Stimulated activated memory B cell treated with anti-CD40 and anti-IgM and Interleukin-4, amounts not matched to agents 10 μg/mL and 1 μg/mL and 100 μg/mL, for 72 hours (primary cell): ENCODE results near the gene IFIH1.

Experiments used
- ATAC-seq: fragments of 150-1000 bp; cut with Tn5 transposase; 2 replicates; pipeline ENCODE4 v1.10.0; 2021
- H3K27ac Mint-ChIP-seq: one replicate; pipeline ENCODE4 v1.8.0; 2022; ENCODE audit warnings: mild to moderate bottlenecking, mixed read lengths
- H3K27me3 Mint-ChIP-seq: one replicate; pipeline ENCODE4 v1.8.0; 2022; ENCODE audit warnings: mixed read lengths
- H3K36me3 Mint-ChIP-seq: one replicate; pipeline ENCODE4 v1.8.0; 2022; ENCODE audit warnings: mixed read lengths
- H3K4me1 Mint-ChIP-seq: one replicate; pipeline ENCODE4 v1.8.0; 2022; ENCODE audit warnings: mixed read lengths
- H3K4me3 Mint-ChIP-seq: one replicate; pipeline ENCODE4 v1.8.0; 2022; ENCODE audit warnings: mild to moderate bottlenecking, moderate library complexity, mixed read lengths
- H3K9me3 Mint-ChIP-seq: one replicate; pipeline ENCODE4 v1.8.0; 2022; ENCODE audit warnings: mixed read lengths

Gene IFIH1

GRCh38 chr2:162318328-162319180 lies at the start of gene IFIH1:
Gene IFIH1 (minus strand): TSS chr2:162318684. CDS start chr2:162318307, 377 bp downstream.
- H3K27me3 Mint-ChIP-seq: no peaks in the 10 kb centered on the region
- H3K4me1 Mint-ChIP-seq: peaks cover 61% of the 10 kb centered on the region
- peak within 1 kb of the TSS; percentile 90 for H3K4me3 Mint-ChIP-seq
- H3K9me3 Mint-ChIP-seq: no peaks in the 10 kb centered on the region
- peak; percentile 98 for ATAC-seq
- H3K36me3 Mint-ChIP-seq: peaks cover 21% of the 10 kb centered on the region
- peak within 1 kb of the TSS; percentile 98 for H3K27ac Mint-ChIP-seq

- H3K9me3 Mint-ChIP-seq: no peaks in the 10 kb centered on the region
- no peaks in the 10 kb centered on the region for H3K36me3 Mint-ChIP-seq
- ATAC-seq: no peak
- no peaks in the 10 kb centered on the region for H3K27me3 Mint-ChIP-seq
- H3K27ac Mint-ChIP-seq: no peak overlapping the region
- no peaks in the 10 kb centered on the region for H3K4me1 Mint-ChIP-seq
- no peak overlapping the region for H3K4me3 Mint-ChIP-seq
These were observed 46.9 kb upstream of the IFIH1 start for GRCh38 chr2:162365392-162365791.

GRCh38 chr2:162344617-162344950 lies 26.1 kb upstream of the IFIH1 start:
- no peaks in the 10 kb centered on the region for H3K27me3 Mint-ChIP-seq
- H3K27ac Mint-ChIP-seq: peak overlapping the region; percentile 33
- H3K36me3 Mint-ChIP-seq: peaks cover 6% of the 10 kb centered on the region
- peaks cover 10% of the 10 kb centered on the region for H3K4me1 Mint-ChIP-seq
- H3K9me3 Mint-ChIP-seq: no peaks in the 10 kb centered on the region
- ATAC-seq: peak; percentile 24
- H3K4me3 Mint-ChIP-seq: peak overlapping the region; percentile 82

GRCh38 chr2:162343824-162344616 lies 25.5 kb upstream of the IFIH1 start, which contains the start of gene GCA:
Gene GCA (plus strand): TSS chr2:162344132. CDS start chr2:162344249, 117 bp downstream.
- ATAC-seq: peak; percentile 100
- Mint-ChIP-seq H3K36me3 (no peaks in the 10 kb centered on the region), H3K27ac (peak within 1 kb of the TSS; percentile 33), H3K27me3 (no peaks in the 10 kb centered on the region), H3K9me3 (no peaks in the 10 kb centered on the region), H3K4me3 (peak within 1 kb of the TSS; percentile 82), H3K4me1 (peaks cover 5% of the 10 kb centered on the region)

- peak overlapping the region; percentile 82 for H3K4me3 Mint-ChIP-seq
- no peaks in the 10 kb centered on the region for H3K36me3 Mint-ChIP-seq
- H3K27me3 Mint-ChIP-seq: no peaks in the 10 kb centered on the region
- ATAC-seq: no peak
- peaks cover 5% of the 10 kb centered on the region for H3K4me1 Mint-ChIP-seq
- H3K27ac Mint-ChIP-seq: peak overlapping the region; percentile 33
- H3K9me3 Mint-ChIP-seq: no peaks in the 10 kb centered on the region
These were observed 25.0 kb upstream of the IFIH1 start for GRCh38 chr2:162343492-162343823.

- H3K4me3 Mint-ChIP-seq: no peak overlapping the region
- H3K27ac Mint-ChIP-seq: no peak overlapping the region
- no peaks in the 10 kb centered on the region for H3K36me3 Mint-ChIP-seq
- peaks cover 5% of the 10 kb centered on the region for H3K4me1 Mint-ChIP-seq
- no peaks in the 10 kb centered on the region for H3K27me3 Mint-ChIP-seq
- no peaks in the 10 kb centered on the region for H3K9me3 Mint-ChIP-seq
- no peak for ATAC-seq
These were observed 24.4 kb upstream of the IFIH1 start for GRCh38 chr2:162342841-162343240.

- Mint-ChIP-seq H3K27me3 (no peaks in the 10 kb centered on the region), H3K4me1 (peaks cover 5% of the 10 kb centered on the region), H3K36me3 (no peaks in the 10 kb centered on the region), H3K9me3 (no peaks in the 10 kb centered on the region), H3K4me3 (no peak overlapping the region), H3K27ac (no peak overlapping the region)
- ATAC-seq: no peak
These were observed 23.8 kb upstream of the IFIH1 start for GRCh38 chr2:162342321-162342720.

- H3K27ac Mint-ChIP-seq: no peak overlapping the region
- no peak for ATAC-seq
- H3K4me1 Mint-ChIP-seq: peaks cover 5% of the 10 kb centered on the region
These were observed 22.3 kb upstream of the IFIH1 start for GRCh38 chr2:162340822-162341221.

GRCh38 chr2:162337868-162338267 lies 19.4 kb upstream of the IFIH1 start:
- Mint-ChIP-seq H3K9me3 (no peaks in the 10 kb centered on the region), H3K27ac (no peak overlapping the region), H3K27me3 (no peaks in the 10 kb centered on the region), H3K4me3 (no peak overlapping the region), H3K4me1 (no peaks in the 10 kb centered on the region), H3K36me3 (no peaks in the 10 kb centered on the region)
- no peak for ATAC-seq

More at GRCh38 chr2:162340822-162341221, 22.3 kb upstream of the IFIH1 start:
- H3K4me3 Mint-ChIP-seq: no peak overlapping the region
- H3K27me3 Mint-ChIP-seq: no peaks in the 10 kb centered on the region
- H3K36me3 Mint-ChIP-seq: no peaks in the 10 kb centered on the region
- no peaks in the 10 kb centered on the region for H3K9me3 Mint-ChIP-seq

GRCh38 chr2:162333968-162334367 lies 15.5 kb upstream of the IFIH1 start:
- Mint-ChIP-seq H3K4me3 (no peak overlapping the region), H3K36me3 (no peaks in the 10 kb centered on the region), H3K27ac (no peak overlapping the region), H3K27me3 (no peaks in the 10 kb centered on the region), H3K4me1 (no peaks in the 10 kb centered on the region), H3K9me3 (no peaks in the 10 kb centered on the region)
- ATAC-seq: no peak

- no peak for ATAC-seq
- Mint-ChIP-seq H3K9me3 (no peaks in the 10 kb centered on the region), H3K27me3 (no peaks in the 10 kb centered on the region), H3K27ac (no peak overlapping the region), H3K36me3 (no peaks in the 10 kb centered on the region), H3K4me1 (no peaks in the 10 kb centered on the region), H3K4me3 (no peak overlapping the region)
These were observed 12.4 kb upstream of the IFIH1 start for GRCh38 chr2:162330881-162331280.

GRCh38 chr2:162328424-162329157 lies 10.1 kb upstream of the IFIH1 start:
- Mint-ChIP-seq H3K27ac (peak overlapping the region; percentile 40), H3K9me3 (no peaks in the 10 kb centered on the region), H3K4me3 (peak overlapping the region; percentile 18), H3K4me1 (no peaks in the 10 kb centered on the region), H3K36me3 (peaks cover 6% of the 10 kb centered on the region), H3K27me3 (no peaks in the 10 kb centered on the region)
- ATAC-seq: no peak

GRCh38 chr2:162327806-162328205 lies 9.3 kb upstream of the IFIH1 start:
- Mint-ChIP-seq H3K9me3 (no peaks in the 10 kb centered on the region), H3K27ac (no peak overlapping the region), H3K27me3 (no peaks in the 10 kb centered on the region), H3K4me3 (no peak overlapping the region), H3K4me1 (no peaks in the 10 kb centered on the region), H3K36me3 (peaks cover 6% of the 10 kb centered on the region)
- no peak for ATAC-seq

GRCh38 chr2:162327134-162327769 lies 8.8 kb upstream of the IFIH1 start:
- Mint-ChIP-seq H3K9me3 (no peaks in the 10 kb centered on the region), H3K4me1 (no peaks in the 10 kb centered on the region), H3K27ac (no peak overlapping the region), H3K4me3 (no peak overlapping the region), H3K36me3 (peaks cover 6% of the 10 kb centered on the region), H3K27me3 (no peaks in the 10 kb centered on the region)
- no peak for ATAC-seq

GRCh38 chr2:162324953-162325352 lies 6.5 kb upstream of the IFIH1 start:
- Mint-ChIP-seq H3K4me1 (peaks cover 14% of the 10 kb centered on the region), H3K27ac (no peak overlapping the region), H3K36me3 (peaks cover 6% of the 10 kb centered on the region), H3K27me3 (no peaks in the 10 kb centered on the region), H3K4me3 (no peak overlapping the region), H3K9me3 (no peaks in the 10 kb centered on the region)
- ATAC-seq: no peak
